ENCODE results near the gene GRPEL1. TPM values are rescaled to one million over a fixed set of nuclear protein-coding genes. Genes with fewer than 3 reads are reported as not detected.

GRPEL1 gene
- total and polyA plus RNA-seq, 8 donors, result 20.1 to 33.9 (median 28.5) TPM

- Histone ChIP-seq H3K27me3 (no peaks in the 10 kb centered on the region), H3K4me1 (peaks cover 6 to 45% of the 10 kb centered on the region in 2 donors), H3K27ac (no peak overlapping the region), H3K9me3 (no peaks in the 10 kb centered on the region), H3K4me3 (no peak overlapping the region), H3K36me3 (no peaks in the 10 kb centered on the region)
- ATAC-seq (no peak), DNase-seq (peak in 1 of 4 donors; percentile 51)
- intact Hi-C loops (cut with DNase I), result no loop called here
- TF ChIP-seq CTCF (IDR thresholded peaks at IDR 0.05), result no peak
Observed at GRCh38 chr4:7041246-7041645, 26.6 kb downstream of the GRPEL1 start.

- no peak overlapping the region for H3K27ac ChIP-seq
- TF ChIP-seq CTCF (IDR thresholded peaks at IDR 0.05), result no peak
- DNase-seq, result no peak
- intact Hi-C loops (cut with DNase I), result no loop called here
- H3K4me1 ChIP-seq, result peaks cover 6 to 41% of the 10 kb centered on the region in 2 donors
- H3K36me3 ChIP-seq, result no peaks in the 10 kb centered on the region
- no peaks in the 10 kb centered on the region for H3K27me3 ChIP-seq
- H3K4me3 ChIP-seq, result no peak overlapping the region
- no peak for ATAC-seq
- H3K9me3 ChIP-seq, result no peaks in the 10 kb centered on the region
Observed at GRCh38 chr4:7040765-7041164, 27.1 kb downstream of the GRPEL1 start.

GRCh38 chr4:7037425-7037824, 30.4 kb downstream of the GRPEL1 start:
- no peak for ATAC-seq
- intact Hi-C loops (cut with DNase I), result no loop called here
- no peak overlapping the region for H3K4me3 ChIP-seq
- no peak for TF ChIP-seq CTCF (IDR thresholded peaks at IDR 0.05)
- H3K4me1 ChIP-seq, result peaks cover 0 to 35% of the 10 kb centered on the region in 2 donors
- H3K36me3 ChIP-seq, result peaks cover 0 to 5% of the 10 kb centered on the region in 2 donors
- no peak for DNase-seq
- H3K27ac ChIP-seq, result no peak overlapping the region
- no peaks in the 10 kb centered on the region for H3K9me3 ChIP-seq
- no peaks in the 10 kb centered on the region for H3K27me3 ChIP-seq

GRCh38 chr4:7034262-7035081, 33.4 kb downstream of the GRPEL1 start:
- intact Hi-C loops (cut with DNase I), result no loop called here
- H3K9me3 ChIP-seq, result no peaks in the 10 kb centered on the region
- H3K36me3 ChIP-seq, result peaks cover 0 to 34% of the 10 kb centered on the region in 2 donors
- no peak overlapping the region for H3K4me3 ChIP-seq
- peaks cover 0 to 13% of the 10 kb centered on the region in 2 donors for H3K4me1 ChIP-seq
- no peak for TF ChIP-seq CTCF (IDR thresholded peaks at IDR 0.05)
- ATAC-seq, result peak; percentile 94
- peak overlapping the region in 1 of 2 donors; percentile 42 for H3K27ac ChIP-seq
- H3K27me3 ChIP-seq, result no peaks in the 10 kb centered on the region
- peak in 3 of 4 donors; percentile 12 to 66 (median 54) for DNase-seq

- DNase-seq (no peak), ATAC-seq (peak; percentile 11)
- no peak for TF ChIP-seq CTCF (IDR thresholded peaks at IDR 0.05)
- Histone ChIP-seq H3K4me1 (peaks cover 0 to 13% of the 10 kb centered on the region in 2 donors), H3K36me3 (peaks cover 0 to 51% of the 10 kb centered on the region in 2 donors), H3K9me3 (no peaks in the 10 kb centered on the region), H3K4me3 (no peak overlapping the region), H3K27ac (no peak overlapping the region), H3K27me3 (no peaks in the 10 kb centered on the region)
- intact Hi-C loops (cut with DNase I), result no loop called here
Observed at GRCh38 chr4:7032596-7032995, 35.3 kb downstream of the GRPEL1 start.
